Measurements from ENCODE around the gene KIDINS220. TPM values are rescaled to one million over a fixed set of nuclear protein-coding genes. Genes with fewer than 3 reads are reported as not detected.

KIDINS220 gene
- total and polyA plus RNA-seq, 9 donors: 39.9 to 70.0 (median 53.5) TPM

- Histone ChIP-seq H3K4me3 (ENCODE audit: low read length) (no peak overlapping the region), H3K27me3 (ENCODE audit: control insufficient read depth, insufficient read depth, low read length) (no peaks in the 10 kb centered on the region), H3K9me3 (replicated peaks; ENCODE audit: control insufficient read depth, low read depth, low read length) (no peaks in the 10 kb centered on the region), H3K4me1 (ENCODE audit: control insufficient read depth, insufficient read depth, low read length) (peaks cover 11% of the 10 kb centered on the region), H3K36me3 (ENCODE audit: control insufficient read depth, insufficient read depth, low read length) (peaks cover 5% of the 10 kb centered on the region), H3K27ac (ENCODE audit: low read length) (no peak overlapping the region)
- WGBS (ENCODE audit: insufficient coverage): 100% methylated on average over 2 of the region's 2 CpGs
- no peak for DNase-seq
Measured at GRCh38 chr2:8856176-8856575, 18.8 kb upstream of the KIDINS220 start.

GRCh38 chr2:8855010-8855409, 17.6 kb upstream of the KIDINS220 start:
- Histone ChIP-seq H3K4me1 (ENCODE audit: control insufficient read depth, insufficient read depth, low read length) (peaks cover 18% of the 10 kb centered on the region), H3K36me3 (ENCODE audit: control insufficient read depth, insufficient read depth, low read length) (peaks cover 5% of the 10 kb centered on the region), H3K4me3 (ENCODE audit: low read length) (no peak overlapping the region), H3K27me3 (ENCODE audit: control insufficient read depth, insufficient read depth, low read length) (no peaks in the 10 kb centered on the region), H3K9me3 (replicated peaks; ENCODE audit: control insufficient read depth, low read depth, low read length) (no peaks in the 10 kb centered on the region), H3K27ac (ENCODE audit: low read length) (no peak overlapping the region)
- WGBS (ENCODE audit: insufficient coverage): 95% methylated on average over 3 of the region's 3 CpGs
- no peak for DNase-seq

- WGBS (ENCODE audit: insufficient coverage): no CpG with 5 or more reads among the region's 4 CpGs
- Histone ChIP-seq H3K36me3 (ENCODE audit: control insufficient read depth, insufficient read depth, low read length) (peaks cover 4% of the 10 kb centered on the region), H3K4me1 (ENCODE audit: control insufficient read depth, insufficient read depth, low read length) (peaks cover 18% of the 10 kb centered on the region), H3K9me3 (replicated peaks; ENCODE audit: control insufficient read depth, low read depth, low read length) (no peaks in the 10 kb centered on the region), H3K4me3 (ENCODE audit: low read length) (no peak overlapping the region), H3K27me3 (ENCODE audit: control insufficient read depth, insufficient read depth, low read length) (no peaks in the 10 kb centered on the region), H3K27ac (ENCODE audit: low read length) (no peak overlapping the region)
- no peak for DNase-seq
Measured at GRCh38 chr2:8853426-8853825, 16.0 kb upstream of the KIDINS220 start.

GRCh38 chr2:8851811-8852560, 14.6 kb upstream of the KIDINS220 start:
- Histone ChIP-seq H3K4me1 (ENCODE audit: control insufficient read depth, insufficient read depth, low read length) (peaks cover 16% of the 10 kb centered on the region), H3K9me3 (replicated peaks; ENCODE audit: control insufficient read depth, low read depth, low read length) (no peaks in the 10 kb centered on the region), H3K36me3 (ENCODE audit: control insufficient read depth, insufficient read depth, low read length) (peaks cover 2% of the 10 kb centered on the region), H3K4me3 (ENCODE audit: low read length) (no peak overlapping the region), H3K27me3 (ENCODE audit: control insufficient read depth, insufficient read depth, low read length) (no peaks in the 10 kb centered on the region), H3K27ac (ENCODE audit: low read length) (no peak overlapping the region)
- peak; percentile 43 for DNase-seq
- WGBS (ENCODE audit: insufficient coverage): 55% methylated on average over 5 of the region's 10 CpGs

- Histone ChIP-seq H3K4me3 (ENCODE audit: low read length) (no peak overlapping the region), H3K4me1 (ENCODE audit: control insufficient read depth, insufficient read depth, low read length) (peaks cover 16% of the 10 kb centered on the region), H3K9me3 (replicated peaks; ENCODE audit: control insufficient read depth, low read depth, low read length) (no peaks in the 10 kb centered on the region), H3K27me3 (ENCODE audit: control insufficient read depth, insufficient read depth, low read length) (no peaks in the 10 kb centered on the region), H3K27ac (ENCODE audit: low read length) (no peak overlapping the region), H3K36me3 (ENCODE audit: control insufficient read depth, insufficient read depth, low read length) (peaks cover 2% of the 10 kb centered on the region)
- DNase-seq: peak; percentile 16
- 68% methylated on average over 3 of the region's 8 CpGs for WGBS (ENCODE audit: insufficient coverage)
Measured at GRCh38 chr2:8850845-8851487, 13.6 kb upstream of the KIDINS220 start.

- H3K4me3 ChIP-seq (ENCODE audit: low read length): no peak overlapping the region
- peaks cover 16% of the 10 kb centered on the region for H3K4me1 ChIP-seq (ENCODE audit: control insufficient read depth, insufficient read depth, low read length)
- H3K27me3 ChIP-seq (ENCODE audit: control insufficient read depth, insufficient read depth, low read length): no peaks in the 10 kb centered on the region
- 86% methylated on average over 3 of the region's 4 CpGs for WGBS (ENCODE audit: insufficient coverage)
- no peak for DNase-seq
- no peak overlapping the region for H3K27ac ChIP-seq (ENCODE audit: low read length)
- H3K9me3 ChIP-seq (replicated peaks; ENCODE audit: control insufficient read depth, low read depth, low read length): no peaks in the 10 kb centered on the region
- H3K36me3 ChIP-seq (ENCODE audit: control insufficient read depth, insufficient read depth, low read length): no peaks in the 10 kb centered on the region
Measured at GRCh38 chr2:8849327-8849726, 11.9 kb upstream of the KIDINS220 start.

GRCh38 chr2:8848328-8849100, 11.1 kb upstream of the KIDINS220 start:
- H3K4me3 ChIP-seq (ENCODE audit: low read length): no peak overlapping the region
- no peaks in the 10 kb centered on the region for H3K36me3 ChIP-seq (ENCODE audit: control insufficient read depth, insufficient read depth, low read length)
- no peak overlapping the region for H3K27ac ChIP-seq (ENCODE audit: low read length)
- DNase-seq: no peak
- H3K27me3 ChIP-seq (ENCODE audit: control insufficient read depth, insufficient read depth, low read length): no peaks in the 10 kb centered on the region
- peaks cover 16% of the 10 kb centered on the region for H3K4me1 ChIP-seq (ENCODE audit: control insufficient read depth, insufficient read depth, low read length)
- 100% methylated on average over 1 of the region's 7 CpGs for WGBS (ENCODE audit: insufficient coverage)
- H3K9me3 ChIP-seq (replicated peaks; ENCODE audit: control insufficient read depth, low read depth, low read length): no peaks in the 10 kb centered on the region

GRCh38 chr2:8847400-8847799, 10.0 kb upstream of the KIDINS220 start:
- Histone ChIP-seq H3K9me3 (replicated peaks; ENCODE audit: control insufficient read depth, low read depth, low read length) (no peaks in the 10 kb centered on the region), H3K4me3 (ENCODE audit: low read length) (no peak overlapping the region), H3K27ac (ENCODE audit: low read length) (no peak overlapping the region), H3K4me1 (ENCODE audit: control insufficient read depth, insufficient read depth, low read length) (peaks cover 16% of the 10 kb centered on the region), H3K36me3 (ENCODE audit: control insufficient read depth, insufficient read depth, low read length) (no peaks in the 10 kb centered on the region), H3K27me3 (ENCODE audit: control insufficient read depth, insufficient read depth, low read length) (no peaks in the 10 kb centered on the region)
- no peak for DNase-seq
- no CpG with 5 or more reads among the region's 6 CpGs for WGBS (ENCODE audit: insufficient coverage)

- H3K36me3 ChIP-seq (ENCODE audit: control insufficient read depth, insufficient read depth, low read length): no peaks in the 10 kb centered on the region
- H3K27me3 ChIP-seq (ENCODE audit: control insufficient read depth, insufficient read depth, low read length): no peaks in the 10 kb centered on the region
- H3K4me1 ChIP-seq (ENCODE audit: control insufficient read depth, insufficient read depth, low read length): peaks cover 3% of the 10 kb centered on the region
- H3K4me3 ChIP-seq (ENCODE audit: low read length): no peak overlapping the region
- no peaks in the 10 kb centered on the region for H3K9me3 ChIP-seq (replicated peaks; ENCODE audit: control insufficient read depth, low read depth, low read length)
- no peak for DNase-seq
- H3K27ac ChIP-seq (ENCODE audit: low read length): no peak overlapping the region
- 89% methylated on average over 4 of the region's 4 CpGs for WGBS (ENCODE audit: insufficient coverage)
Measured at GRCh38 chr2:8841932-8842331, 4.5 kb upstream of the KIDINS220 start.

- H3K4me1 ChIP-seq (ENCODE audit: control insufficient read depth, insufficient read depth, low read length): peaks cover 9% of the 10 kb centered on the region
- H3K4me3 ChIP-seq (ENCODE audit: low read length): no peak overlapping the region
- H3K9me3 ChIP-seq (replicated peaks; ENCODE audit: control insufficient read depth, low read depth, low read length): no peaks in the 10 kb centered on the region
- WGBS (ENCODE audit: insufficient coverage): 60% methylated on average over 7 of the region's 12 CpGs
- no peak overlapping the region for H3K27ac ChIP-seq (ENCODE audit: low read length)
- no peaks in the 10 kb centered on the region for H3K27me3 ChIP-seq (ENCODE audit: control insufficient read depth, insufficient read depth, low read length)
- H3K36me3 ChIP-seq (ENCODE audit: control insufficient read depth, insufficient read depth, low read length): no peaks in the 10 kb centered on the region
- DNase-seq: no peak
Measured at GRCh38 chr2:8840475-8841091, 3.2 kb upstream of the KIDINS220 start.
